Measurements from ENCODE around the gene GIT1. TPM values are rescaled to one million over a fixed set of nuclear protein-coding genes. Genes with fewer than 3 reads are reported as not detected.

GIT1 gene
- total and polyA plus RNA-seq, 2 of the 13 experiments (the other 11 are each of a cell fraction or from before 2014, with no cell fraction given): 14.2 to 30.8 TPM

DNA sequence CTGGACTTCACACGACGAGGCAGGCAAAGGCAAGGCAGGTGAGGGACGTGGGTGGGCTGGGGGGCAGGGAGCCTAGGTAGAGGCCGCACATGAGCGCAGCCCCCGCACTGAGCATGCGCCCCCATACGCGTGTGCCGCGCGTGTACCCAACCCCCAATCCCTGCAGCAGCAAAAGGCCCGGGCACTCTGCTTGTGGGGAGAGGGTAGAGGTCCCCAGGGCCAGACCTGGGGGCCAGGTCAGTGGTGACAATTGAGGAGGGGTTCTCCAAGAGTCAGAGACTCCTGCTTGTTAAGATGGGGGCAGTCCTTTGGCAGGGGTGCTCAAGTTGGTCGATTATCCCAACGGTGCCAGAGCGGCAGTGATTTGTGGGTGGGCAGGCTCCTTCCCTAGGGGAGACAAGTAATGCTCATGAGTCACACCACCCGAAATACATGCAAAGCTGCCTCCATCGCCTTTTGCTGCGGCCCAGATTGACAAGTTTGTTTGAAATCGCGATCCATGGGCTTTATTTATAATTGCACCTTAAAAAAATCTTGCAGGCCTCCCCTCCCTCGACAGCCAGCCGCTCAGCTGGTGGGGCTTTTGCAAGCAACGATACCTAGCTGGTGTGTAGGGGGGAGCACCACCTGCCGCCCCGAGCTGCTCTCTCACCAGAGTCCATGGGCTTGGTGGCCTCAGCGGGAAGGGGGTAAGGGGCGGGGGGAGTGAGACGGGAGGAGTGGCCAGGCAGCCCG lies 1.1 kb upstream of the GIT1 start (continued):
- TF ChIP-seq, protein P1, sequence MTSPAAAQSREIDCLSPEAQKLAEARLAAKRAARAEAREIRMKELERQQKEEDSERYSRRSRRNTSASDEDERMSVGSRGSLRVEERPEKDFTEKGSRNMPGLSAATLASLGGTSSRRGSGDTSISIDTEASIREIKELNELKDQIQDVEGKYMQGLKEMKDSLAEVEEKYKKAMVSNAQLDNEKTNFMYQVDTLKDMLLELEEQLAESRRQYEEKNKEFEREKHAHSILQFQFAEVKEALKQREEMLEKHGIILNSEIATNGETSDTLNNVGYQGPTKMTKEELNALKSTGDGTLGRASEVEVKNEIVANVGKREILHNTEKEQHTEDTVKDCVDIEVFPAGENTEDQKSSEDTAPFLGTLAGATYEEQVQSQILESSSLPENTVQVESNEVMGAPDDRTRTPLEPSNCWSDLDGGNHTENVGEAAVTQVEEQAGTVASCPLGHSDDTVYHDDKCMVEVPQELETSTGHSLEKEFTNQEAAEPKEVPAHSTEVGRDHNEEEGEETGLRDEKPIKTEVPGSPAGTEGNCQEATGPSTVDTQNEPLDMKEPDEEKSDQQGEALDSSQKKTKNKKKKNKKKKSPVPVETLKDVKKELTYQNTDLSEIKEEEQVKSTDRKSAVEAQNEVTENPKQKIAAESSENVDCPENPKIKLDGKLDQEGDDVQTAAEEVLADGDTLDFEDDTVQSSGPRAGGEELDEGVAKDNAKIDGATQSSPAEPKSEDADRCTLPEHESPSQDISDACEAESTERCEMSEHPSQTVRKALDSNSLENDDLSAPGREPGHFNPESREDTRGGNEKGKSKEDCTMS (CRISPR knock-in tag; conservative IDR thresholded peaks at IDR 0.05): no peak
- TF ChIP-seq ZNF337 (CRISPR knock-in tag; IDR thresholded peaks at IDR 0.05; ENCODE audit: borderline replicate concordance, low read depth): no peak
- TF ChIP-seq, protein P2, sequence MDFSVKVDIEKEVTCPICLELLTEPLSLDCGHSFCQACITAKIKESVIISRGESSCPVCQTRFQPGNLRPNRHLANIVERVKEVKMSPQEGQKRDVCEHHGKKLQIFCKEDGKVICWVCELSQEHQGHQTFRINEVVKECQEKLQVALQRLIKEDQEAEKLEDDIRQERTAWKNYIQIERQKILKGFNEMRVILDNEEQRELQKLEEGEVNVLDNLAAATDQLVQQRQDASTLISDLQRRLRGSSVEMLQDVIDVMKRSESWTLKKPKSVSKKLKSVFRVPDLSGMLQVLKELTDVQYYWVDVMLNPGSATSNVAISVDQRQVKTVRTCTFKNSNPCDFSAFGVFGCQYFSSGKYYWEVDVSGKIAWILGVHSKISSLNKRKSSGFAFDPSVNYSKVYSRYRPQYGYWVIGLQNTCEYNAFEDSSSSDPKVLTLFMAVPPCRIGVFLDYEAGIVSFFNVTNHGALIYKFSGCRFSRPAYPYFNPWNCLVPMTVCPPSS (IDR thresholded peaks at IDR 0.05): no peak
- TF ChIP-seq, protein P3, sequence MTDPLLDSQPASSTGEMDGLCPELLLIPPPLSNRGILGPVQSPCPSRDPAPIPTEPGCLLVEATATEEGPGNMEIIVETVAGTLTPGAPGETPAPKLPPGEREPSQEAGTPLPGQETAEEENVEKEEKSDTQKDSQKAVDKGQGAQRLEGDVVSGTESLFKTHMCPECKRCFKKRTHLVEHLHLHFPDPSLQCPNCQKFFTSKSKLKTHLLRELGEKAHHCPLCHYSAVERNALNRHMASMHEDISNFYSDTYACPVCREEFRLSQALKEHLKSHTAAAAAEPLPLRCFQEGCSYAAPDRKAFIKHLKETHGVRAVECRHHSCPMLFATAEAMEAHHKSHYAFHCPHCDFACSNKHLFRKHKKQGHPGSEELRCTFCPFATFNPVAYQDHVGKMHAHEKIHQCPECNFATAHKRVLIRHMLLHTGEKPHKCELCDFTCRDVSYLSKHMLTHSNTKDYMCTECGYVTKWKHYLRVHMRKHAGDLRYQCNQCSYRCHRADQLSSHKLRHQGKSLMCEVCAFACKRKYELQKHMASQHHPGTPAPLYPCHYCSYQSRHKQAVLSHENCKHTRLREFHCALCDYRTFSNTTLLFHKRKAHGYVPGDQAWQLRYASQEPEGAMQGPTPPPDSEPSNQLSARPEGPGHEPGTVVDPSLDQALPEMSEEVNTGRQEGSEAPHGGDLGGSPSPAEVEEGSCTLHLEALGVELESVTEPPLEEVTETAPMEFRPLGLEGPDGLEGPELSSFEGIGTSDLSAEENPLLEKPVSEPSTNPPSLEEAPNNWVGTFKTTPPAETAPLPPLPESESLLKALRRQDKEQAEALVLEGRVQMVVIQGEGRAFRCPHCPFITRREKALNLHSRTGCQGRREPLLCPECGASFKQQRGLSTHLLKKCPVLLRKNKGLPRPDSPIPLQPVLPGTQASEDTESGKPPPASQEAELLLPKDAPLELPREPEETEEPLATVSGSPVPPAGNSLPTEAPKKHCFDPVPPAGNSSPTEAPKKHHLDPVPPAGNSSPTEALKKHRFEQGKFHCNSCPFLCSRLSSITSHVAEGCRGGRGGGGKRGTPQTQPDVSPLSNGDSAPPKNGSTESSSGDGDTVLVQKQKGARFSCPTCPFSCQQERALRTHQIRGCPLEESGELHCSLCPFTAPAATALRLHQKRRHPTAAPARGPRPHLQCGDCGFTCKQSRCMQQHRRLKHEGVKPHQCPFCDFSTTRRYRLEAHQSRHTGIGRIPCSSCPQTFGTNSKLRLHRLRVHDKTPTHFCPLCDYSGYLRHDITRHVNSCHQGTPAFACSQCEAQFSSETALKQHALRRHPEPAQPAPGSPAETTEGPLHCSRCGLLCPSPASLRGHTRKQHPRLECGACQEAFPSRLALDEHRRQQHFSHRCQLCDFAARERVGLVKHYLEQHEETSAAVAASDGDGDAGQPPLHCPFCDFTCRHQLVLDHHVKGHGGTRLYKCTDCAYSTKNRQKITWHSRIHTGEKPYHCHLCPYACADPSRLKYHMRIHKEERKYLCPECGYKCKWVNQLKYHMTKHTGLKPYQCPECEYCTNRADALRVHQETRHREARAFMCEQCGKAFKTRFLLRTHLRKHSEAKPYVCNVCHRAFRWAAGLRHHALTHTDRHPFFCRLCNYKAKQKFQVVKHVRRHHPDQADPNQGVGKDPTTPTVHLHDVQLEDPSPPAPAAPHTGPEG (CRISPR knock-in tag; IDR thresholded peaks at IDR 0.05): no peak
- TF ChIP-seq, protein P4, sequence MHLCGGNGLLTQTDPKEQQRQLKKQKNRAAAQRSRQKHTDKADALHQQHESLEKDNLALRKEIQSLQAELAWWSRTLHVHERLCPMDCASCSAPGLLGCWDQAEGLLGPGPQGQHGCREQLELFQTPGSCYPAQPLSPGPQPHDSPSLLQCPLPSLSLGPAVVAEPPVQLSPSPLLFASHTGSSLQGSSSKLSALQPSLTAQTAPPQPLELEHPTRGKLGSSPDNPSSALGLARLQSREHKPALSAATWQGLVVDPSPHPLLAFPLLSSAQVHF (CRISPR knock-in tag; IDR thresholded peaks at IDR 0.05): 0 out of 2 replicates have a peak, but pooled peaks have one; percentile 43
- TF ChIP-seq ZNF547 (CRISPR knock-in tag; IDR thresholded peaks at IDR 0.05): no peak
- TF ChIP-seq ZFP62 (CRISPR knock-in tag; IDR thresholded peaks at IDR 0.05): no peak
- 0 out of 2 replicates have a peak, but pooled peaks have one; percentile 60 for TF ChIP-seq PHF21A (CRISPR knock-in tag; IDR thresholded peaks at IDR 0.05)
- TF ChIP-seq ZNF891 (CRISPR knock-in tag; IDR thresholded peaks at IDR 0.05): no peak; the same call in 1 of the 2 replicates
- TF ChIP-seq RXRA (CRISPR knock-in tag; IDR thresholded peaks at IDR 0.05): no peak
- TF ChIP-seq, protein P5, sequence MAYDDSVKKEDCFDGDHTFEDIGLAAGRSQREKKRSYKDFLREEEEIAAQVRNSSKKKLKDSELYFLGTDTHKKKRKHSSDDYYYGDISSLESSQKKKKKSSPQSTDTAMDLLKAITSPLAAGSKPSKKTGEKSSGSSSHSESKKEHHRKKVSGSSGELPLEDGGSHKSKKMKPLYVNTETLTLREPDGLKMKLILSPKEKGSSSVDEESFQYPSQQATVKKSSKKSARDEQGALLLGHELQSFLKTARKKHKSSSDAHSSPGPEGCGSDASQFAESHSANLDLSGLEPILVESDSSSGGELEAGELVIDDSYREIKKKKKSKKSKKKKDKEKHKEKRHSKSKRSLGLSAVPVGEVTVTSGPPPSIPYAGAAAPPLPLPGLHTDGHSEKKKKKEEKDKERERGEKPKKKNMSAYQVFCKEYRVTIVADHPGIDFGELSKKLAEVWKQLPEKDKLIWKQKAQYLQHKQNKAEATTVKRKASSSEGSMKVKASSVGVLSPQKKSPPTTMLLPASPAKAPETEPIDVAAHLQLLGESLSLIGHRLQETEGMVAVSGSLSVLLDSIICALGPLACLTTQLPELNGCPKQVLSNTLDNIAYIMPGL (CRISPR knock-in tag; IDR thresholded peaks at IDR 0.05; ENCODE audit: borderline replicate concordance in 1 of 2, low read depth in 1 of 2): no peak
- no peak for TF ChIP-seq HNRNPUL1 (IDR thresholded peaks at IDR 0.05; ENCODE audit: low read depth, low read length)
- no peak for TF ChIP-seq ZNF713 (CRISPR knock-in tag; IDR thresholded peaks at IDR 0.05)
- TF ChIP-seq SP140L (CRISPR knock-in tag; IDR thresholded peaks at IDR 0.05; ENCODE audit: borderline replicate concordance): no peak
